NCI-H2227 (cell line): Measurements from ENCODE around the gene PDGFRB.
A peak's percentile ranks its signal among the peaks of the same experiment; 100 is the strongest.

ENCODE experiments used
- DNase-seq: peaks from one replicate; lab custom pipeline; 2025; ENCODE audit not compliant: unreplicated experiment; lab: John Stamatoyannopoulos, UW

Gene PDGFRB

DNA sequence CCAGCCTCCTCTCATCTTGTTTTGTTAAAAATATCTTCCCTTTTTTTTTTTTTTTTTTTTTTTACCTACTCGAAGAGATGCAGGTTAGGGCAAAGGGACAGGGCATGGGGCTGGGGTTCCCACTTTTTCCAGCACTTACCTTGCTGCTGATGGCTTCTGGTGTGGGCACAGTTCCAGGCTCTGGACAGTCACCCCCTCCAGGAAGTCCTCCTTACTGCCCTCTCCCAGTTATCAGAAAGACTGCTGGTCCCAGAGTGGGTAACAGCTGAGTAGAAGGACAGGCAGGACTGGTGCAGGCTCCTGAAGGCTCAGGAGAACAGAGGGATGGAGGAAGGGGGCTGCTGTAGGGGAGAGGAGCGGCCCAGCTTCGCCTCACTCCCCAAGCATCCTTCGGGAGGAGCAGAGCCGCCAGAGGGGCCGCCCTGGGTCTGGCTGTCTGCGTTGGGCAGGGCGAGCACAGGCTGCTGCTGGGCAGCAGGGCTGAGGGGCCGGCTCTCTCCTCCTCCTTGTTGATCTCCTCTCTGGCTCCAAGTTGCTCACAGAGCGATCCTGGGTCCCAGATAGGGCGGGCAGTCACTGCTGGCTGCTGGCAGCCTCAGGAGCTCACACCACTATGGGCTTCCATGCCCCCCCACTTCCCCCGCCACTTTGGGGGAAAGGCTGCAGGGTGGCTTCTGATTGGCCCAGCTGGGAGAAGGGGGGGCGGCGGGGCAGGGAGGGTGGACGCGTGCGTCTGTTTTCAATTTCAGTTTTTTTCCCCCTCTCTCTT, at the start of gene PDGFRB:
PDGFRB (minus strand) TSS at position 588 of the 769 bp plus-strand sequence. CDS start 18,798 bp downstream, outside the sequence.
- peak; percentile 74 for DNase-seq

DNA sequence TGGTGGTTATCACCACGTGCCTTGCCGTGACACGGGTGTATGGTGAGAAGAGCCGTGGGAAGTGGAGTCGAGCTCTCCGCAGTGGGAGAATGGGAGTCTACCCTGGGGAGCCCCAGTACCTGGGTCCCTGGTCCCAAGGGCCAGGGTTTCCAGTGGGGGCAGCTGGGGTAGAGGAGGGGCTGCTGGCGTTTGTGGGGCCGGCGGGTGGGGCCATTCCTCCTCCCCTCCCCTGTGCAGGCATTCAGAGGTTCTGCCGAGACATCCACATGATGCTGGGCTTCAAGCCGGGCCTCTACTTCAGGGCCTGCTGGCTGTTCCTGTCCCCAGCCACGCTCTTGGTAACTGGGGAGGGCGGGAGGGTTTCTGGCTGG, 48.9 kb upstream of the PDGFRB start:
- DNase-seq = no peak

- DNase-seq = no peak
Measured at GRCh38 chr5:150203832-150204589, 48.4 kb upstream of the PDGFRB start.

DNA sequence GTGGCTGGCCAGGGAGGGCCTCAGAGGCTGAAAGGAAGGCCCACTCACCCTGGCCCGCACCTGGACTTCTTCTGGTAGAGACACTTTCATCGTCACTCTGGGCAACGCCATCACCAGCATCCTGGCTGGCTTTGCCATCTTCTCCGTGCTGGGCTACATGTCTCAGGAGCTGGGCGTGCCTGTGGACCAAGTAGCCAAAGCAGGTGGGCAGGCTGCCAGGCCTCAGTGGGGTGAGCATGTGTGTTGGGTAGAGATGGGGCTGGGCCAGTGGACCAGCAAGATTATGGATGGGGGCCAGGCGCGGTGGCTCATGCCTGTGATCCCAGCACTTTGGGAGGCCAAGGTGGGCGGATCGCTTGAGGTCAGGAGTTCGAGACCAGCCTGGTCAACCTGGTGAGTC, 46.9 kb upstream of the PDGFRB start:
- no peak for DNase-seq

GRCh38 chr5:150197476-150197875, 41.8 kb upstream of the PDGFRB start:
- DNase-seq = no peak

- no peak for DNase-seq
Measured at GRCh38 chr5:150196986-150197385, 41.3 kb upstream of the PDGFRB start.

- no peak for DNase-seq
Measured at GRCh38 chr5:150196514-150196913, 40.9 kb upstream of the PDGFRB start.

DNA sequence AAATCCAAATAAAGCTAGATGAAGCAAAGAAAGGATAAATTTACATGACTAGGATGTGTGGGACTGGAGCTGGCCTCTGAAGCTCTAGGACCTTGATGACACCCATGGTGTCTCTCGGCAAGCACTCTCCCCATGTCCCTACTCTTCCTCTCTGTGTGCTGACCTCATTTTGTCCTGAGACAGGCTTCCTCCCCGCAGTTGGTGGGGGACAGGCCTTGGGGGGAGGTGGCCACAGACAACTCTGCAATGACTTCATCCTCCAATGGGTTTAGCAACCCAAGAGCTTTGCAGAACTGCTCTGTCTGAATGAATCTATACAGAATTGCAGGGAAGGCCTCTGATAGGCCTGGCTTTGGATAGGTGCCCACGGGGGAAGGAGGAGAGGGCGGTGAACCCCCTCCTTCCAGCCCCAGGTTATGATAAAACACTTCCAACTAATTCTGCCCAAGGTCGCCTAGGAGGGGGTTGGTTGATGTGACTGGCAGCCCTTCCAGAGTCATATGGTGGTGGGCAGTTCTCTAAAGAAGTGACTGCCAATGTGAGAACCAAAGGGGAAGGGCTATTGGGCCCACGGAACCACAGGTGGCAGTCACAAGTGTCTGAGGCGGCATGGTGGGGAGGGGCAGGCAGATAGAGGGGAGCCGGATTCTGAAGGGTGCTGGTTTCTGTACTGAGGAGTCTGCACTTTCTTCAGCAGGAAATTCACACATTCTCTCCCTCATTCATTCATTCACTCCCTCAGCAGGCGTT, 40.3 kb upstream of the PDGFRB start:
- no peak for DNase-seq

DNA sequence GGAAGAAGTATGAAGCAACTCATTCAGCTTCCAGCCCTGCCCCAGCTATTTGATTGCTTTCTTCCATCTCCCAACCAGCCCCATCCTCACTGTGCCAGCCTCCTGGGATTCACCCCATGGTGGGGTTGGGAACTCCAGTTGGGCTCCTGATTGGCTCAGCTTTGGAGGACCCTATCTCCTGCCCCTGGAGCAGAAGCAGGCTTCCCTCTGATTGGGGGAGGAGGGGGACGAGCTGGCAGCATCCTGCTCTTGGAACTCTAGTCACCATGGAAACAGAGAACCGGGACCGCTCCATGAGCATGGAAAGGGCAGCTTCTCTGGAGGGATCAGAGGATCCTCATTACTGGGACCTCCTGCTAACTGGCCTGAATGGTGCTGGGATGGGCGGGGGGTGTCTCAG, 36.8 kb upstream of the PDGFRB start:
- peak; percentile 32 for DNase-seq

DNA sequence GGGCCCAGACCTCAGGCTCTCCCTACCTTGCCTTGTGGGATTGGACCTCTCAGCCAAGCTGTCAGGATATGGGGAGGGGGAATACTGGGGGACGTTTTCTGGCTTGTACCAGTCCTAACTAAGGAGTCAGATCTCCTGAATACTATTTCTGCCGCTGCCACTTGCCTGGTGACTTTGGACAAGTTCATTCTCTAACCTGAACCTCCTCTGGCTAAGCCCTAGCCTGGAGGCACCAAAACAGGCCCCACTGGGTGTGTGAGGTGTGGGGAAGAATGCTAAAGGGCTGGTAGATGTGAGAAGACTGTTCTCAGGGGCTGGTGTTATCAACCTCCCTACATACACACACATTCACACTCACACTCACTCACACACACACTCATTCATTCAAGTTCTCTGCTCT, 35.3 kb upstream of the PDGFRB start:
- DNase-seq = no peak

DNA sequence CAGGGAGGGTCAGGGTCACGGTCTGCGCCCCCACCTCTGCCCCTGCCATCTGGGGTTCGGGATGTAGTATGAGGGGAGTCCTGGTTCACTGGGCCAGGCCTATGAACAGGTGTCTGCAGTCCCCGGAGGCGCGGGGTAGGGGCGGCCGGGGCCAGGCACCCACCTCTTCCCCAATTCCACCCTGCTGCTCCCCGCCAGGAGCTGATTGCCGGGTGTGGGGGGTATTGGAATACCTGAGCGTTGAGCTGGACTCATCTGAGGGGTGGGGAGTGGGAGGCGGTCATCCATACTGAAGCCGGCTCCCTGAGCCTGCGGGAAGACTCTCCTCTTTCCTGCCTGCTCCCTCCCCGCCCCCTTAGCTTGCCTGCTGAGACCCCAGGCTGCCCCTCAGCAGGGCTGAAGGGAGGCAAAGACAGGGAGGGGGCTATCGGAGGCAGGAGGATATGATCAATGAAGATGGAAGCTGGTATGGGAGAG, 34.9 kb upstream of the PDGFRB start:
- DNase-seq = no peak

GRCh38 chr5:150189728-150190502, 34.3 kb upstream of the PDGFRB start, which contains the start of gene SLC6A7:
Gene SLC6A7 (plus strand): TSS chr5:150190062. CDS start chr5:150190328, 266 bp downstream.
- DNase-seq = peak; percentile 2

GRCh38 chr5:150189326-150189725, 33.7 kb upstream of the PDGFRB start:
- no peak for DNase-seq

DNA sequence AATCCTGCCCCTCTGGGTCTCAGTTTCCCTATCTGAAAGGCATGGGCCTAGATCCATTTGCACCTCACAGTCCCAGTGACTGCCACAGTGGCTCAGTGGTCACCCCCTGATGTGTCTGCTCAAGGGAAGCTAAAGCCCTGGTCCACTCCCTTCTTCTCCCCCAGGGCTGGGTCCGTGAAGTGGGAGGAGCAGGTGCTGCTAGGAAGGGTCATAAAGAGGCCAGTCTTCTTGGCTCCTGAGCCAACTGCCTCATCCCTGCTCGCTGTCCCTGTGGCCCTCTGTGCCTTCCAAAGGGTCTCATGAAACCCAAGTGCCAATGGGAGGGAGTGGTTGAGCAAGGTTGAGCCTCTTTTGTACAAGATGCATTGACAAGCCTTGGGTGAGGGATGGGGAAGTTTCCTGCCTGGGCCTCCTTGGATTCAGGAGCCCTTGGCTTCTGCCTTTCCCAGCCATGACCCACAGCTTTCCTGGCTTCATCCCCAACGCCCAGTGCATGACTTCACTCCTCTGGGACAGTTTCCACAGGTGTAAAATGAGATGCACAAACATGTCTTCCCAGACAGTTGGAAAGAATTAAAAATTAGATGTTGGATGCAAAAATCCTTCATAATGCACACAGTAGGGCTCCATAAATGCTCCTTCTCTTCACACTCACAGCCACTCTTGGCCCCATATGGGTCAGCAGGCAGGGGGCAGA, 32.6 kb upstream of the PDGFRB start:
- DNase-seq = no peak

GRCh38 chr5:150186897-150187296, 31.3 kb upstream of the PDGFRB start:
- no peak for DNase-seq

- no peak for DNase-seq
Measured at GRCh38 chr5:150186137-150186536, 30.5 kb upstream of the PDGFRB start.

DNA sequence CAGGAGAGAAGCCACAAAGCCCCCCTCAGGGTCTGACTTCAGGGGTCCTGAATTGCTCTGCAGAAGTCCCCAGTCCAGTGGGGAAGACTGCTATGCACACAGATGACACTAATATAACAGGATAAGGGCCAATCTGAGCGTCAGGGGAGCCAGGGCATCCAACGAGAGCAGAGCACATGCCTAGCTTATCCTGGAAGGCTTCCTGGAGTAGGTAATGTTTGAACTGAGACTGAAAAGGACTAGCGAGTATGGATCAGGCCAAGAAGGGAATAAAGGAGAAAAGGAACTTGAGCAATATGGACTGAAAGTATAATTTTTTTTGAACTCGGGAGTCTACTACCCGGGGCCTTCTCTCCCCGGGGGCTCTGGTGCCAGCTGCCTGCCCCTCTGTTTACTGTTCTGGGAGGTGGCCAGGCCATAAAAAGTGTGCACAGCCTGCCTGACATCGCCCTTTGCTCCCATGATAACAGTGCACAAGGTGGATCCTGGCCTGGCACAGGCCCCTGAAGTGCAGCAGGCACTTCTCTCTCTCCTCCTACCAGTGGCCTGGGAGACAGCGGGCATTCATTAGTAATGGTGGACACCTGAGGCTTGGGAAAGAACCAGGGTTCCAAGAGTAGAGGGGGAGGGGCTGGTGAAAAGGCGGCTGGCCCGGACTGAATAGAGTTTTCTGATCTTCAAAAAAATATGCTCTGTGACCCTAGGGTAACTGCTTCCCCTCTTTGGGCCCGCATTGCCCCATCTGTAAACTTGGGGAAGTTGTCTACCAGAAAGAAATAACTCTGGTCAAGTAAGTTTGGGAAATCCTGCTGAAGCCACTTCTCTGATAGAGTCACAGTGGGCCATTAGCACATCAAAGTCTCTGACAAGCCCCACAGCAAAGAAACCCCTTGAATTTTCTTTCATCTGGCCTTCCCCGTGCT, 29.6 kb upstream of the PDGFRB start:
- DNase-seq = no peak

- DNase-seq = no peak
Measured at GRCh38 chr5:150184006-150184405, 28.4 kb upstream of the PDGFRB start.

GRCh38 chr5:150183436-150183835, 27.8 kb upstream of the PDGFRB start:
- no peak for DNase-seq
